ENCODE data around the gene ZEB2. TPM values are rescaled to one million over a fixed set of nuclear protein-coding genes. Genes with fewer than 3 reads are reported as not detected.

ZEB2 gene
- total RNA-seq, 2 donors from 2014 or later: 118 to 131 TPM

GRCh38 chr2:144533221-144533620, 13.3 kb upstream of the ZEB2 start:
- intact Hi-C loops (cut with DNase I): no loop called here
- DNase-seq (no peak), ATAC-seq (no peak)

GRCh38 chr2:144530596-144530995, 10.7 kb upstream of the ZEB2 start:
- DNase-seq: no peak
- intact Hi-C loops (cut with DNase I): no loop called here
- ATAC-seq: no peak

GRCh38 chr2:144529841-144530240, 9.9 kb upstream of the ZEB2 start:
- ATAC-seq (peak; percentile 54 to 91), DNase-seq (no peak)
- intact Hi-C loops (cut with DNase I): loop anchor here in 1 of 2 donors (10.0 kb wide), 1 partner anchor 355 kb away; no protein-coding TSS in a partner anchor

GRCh38 chr2:144528108-144528507, 8.2 kb upstream of the ZEB2 start:
- intact Hi-C loops (cut with DNase I): loop anchor here in 1 of 2 donors (10.0 kb wide), 1 partner anchor 357 kb away; no protein-coding TSS in a partner anchor
- DNase-seq (no peak), ATAC-seq (no peak)

GRCh38 chr2:144526831-144527230, 6.9 kb upstream of the ZEB2 start:
- intact Hi-C loops (cut with DNase I): loop anchor here in 1 of 2 donors (10.0 kb wide), 1 partner anchor 358 kb away; no protein-coding TSS in a partner anchor
- no peak for ATAC-seq
- DNase-seq: no peak

GRCh38 chr2:144524118-144525009, 4.4 kb upstream of the ZEB2 start:
- ATAC-seq: peak; percentile 62 to 70
- DNase-seq: peak; percentile 74
- intact Hi-C loops (cut with DNase I): loop anchor here in 1 of 2 donors (10.0 kb wide), 1 partner anchor 360 kb away; no protein-coding TSS in a partner anchor

- DNase-seq: no peak
These were observed 3.7 kb upstream of the ZEB2 start for GRCh38 chr2:144523596-144524117.

GRCh38 chr2:144522897-144523595, 3.1 kb upstream of the ZEB2 start:
- ATAC-seq (no peak), DNase-seq (peak; percentile 41)
- intact Hi-C loops (cut with DNase I): loop anchor here in 1 of 2 donors (10.0 kb wide), 1 partner anchor 362 kb away; no protein-coding TSS in a partner anchor

More at GRCh38 chr2:144523596-144524117, 3.7 kb upstream of the ZEB2 start:
- intact Hi-C loops (cut with DNase I): loop anchor here in 1 of 2 donors (10.0 kb wide), 1 partner anchor 361 kb away; no protein-coding TSS in a partner anchor
- ATAC-seq: peak; percentile 2 to 3

GRCh38 chr2:144522176-144522896, 2.4 kb upstream of the ZEB2 start:
- intact Hi-C loops (cut with DNase I): loop anchor here in 1 of 2 donors (10.0 kb wide), 1 partner anchor 362 kb away; no protein-coding TSS in a partner anchor
- DNase-seq (no peak), ATAC-seq (no peak)

GRCh38 chr2:144521686-144522085, 1.8 kb upstream of the ZEB2 start:
- no peak for DNase-seq
- no peak for ATAC-seq
- intact Hi-C loops (cut with DNase I): loop anchor here in 1 of 2 donors (10.0 kb wide), 1 partner anchor 363 kb away; no protein-coding TSS in a partner anchor

- intact Hi-C loops (cut with DNase I): loop anchor here in 1 of 2 donors (10.0 kb wide), 1 partner anchor 364 kb away; no protein-coding TSS in a partner anchor
- DNase-seq (no peak), ATAC-seq (peak; percentile 7 to 12)
These were observed 1.0 kb upstream of the ZEB2 start for GRCh38 chr2:144520756-144521487.

- intact Hi-C loops (cut with DNase I): loop anchor here in 1 of 2 donors (10.0 kb wide), 1 partner anchor 65 kb away; no protein-coding TSS in a partner anchor
- no peak for DNase-seq
- no peak for ATAC-seq
These were observed 354 bp downstream of the ZEB2 start for GRCh38 chr2:144519597-144519933.

GRCh38 chr2:144518748-144519596, 947 bp downstream of the ZEB2 start:
- no peak for ATAC-seq
- intact Hi-C loops (cut with DNase I): loop anchor here in 1 of 2 donors (10.0 kb wide), 1 partner anchor 64 kb away; no protein-coding TSS in a partner anchor

GRCh38 chr2:144517866-144518747, 1.8 kb downstream of the ZEB2 start:
- intact Hi-C loops (cut with DNase I): loop anchor here in 1 of 2 donors (10.0 kb wide), 1 partner anchor 63 kb away; no protein-coding TSS in a partner anchor
- no peak for DNase-seq
- no peak for ATAC-seq

More at GRCh38 chr2:144518748-144519596, 947 bp downstream of the ZEB2 start:
- DNase-seq: no peak

GRCh38 chr2:144516981-144517865, 2.7 kb downstream of the ZEB2 start:
- DNase-seq (peak; percentile 76), ATAC-seq (peak; percentile 33 to 68)
- intact Hi-C loops (cut with DNase I): loop anchor here in 1 of 2 donors (10.0 kb wide), 1 partner anchor 62 kb away; no protein-coding TSS in a partner anchor

All from left cardiac atrium (tissue), 4 donors.